GM13977 (cell line): ENCODE data around the gene COL4A1.

Source experiments
- DNase-seq: peaks from one replicate; pipeline ENCODE4 v3.0.0; 2012; ENCODE audit warnings: low spot score
- CTCF ChIP-seq: IDR thresholded peaks from 2 replicates; pipeline ENCODE4 v1.5.1; 2012; ENCODE audit warnings: mild to moderate bottlenecking, control low read depth; ENCODE audit not compliant: insufficient read depth; ENCODE audit errors: extremely low read depth, missing control alignments
- in situ Hi-C: fragments of 300-500 bp; cut with MboI; formaldehyde crosslinking; loops from one replicate; pipeline ENCODE4 v1.12.0; 2022; ENCODE audit warnings: low sequenced_read_pairs, low pct_unique_long_range_greater_than_20kb, mixed read lengths, inconsistent platforms; ENCODE audit not compliant: unreplicated experiment

The COL4A1 gene

DNA sequence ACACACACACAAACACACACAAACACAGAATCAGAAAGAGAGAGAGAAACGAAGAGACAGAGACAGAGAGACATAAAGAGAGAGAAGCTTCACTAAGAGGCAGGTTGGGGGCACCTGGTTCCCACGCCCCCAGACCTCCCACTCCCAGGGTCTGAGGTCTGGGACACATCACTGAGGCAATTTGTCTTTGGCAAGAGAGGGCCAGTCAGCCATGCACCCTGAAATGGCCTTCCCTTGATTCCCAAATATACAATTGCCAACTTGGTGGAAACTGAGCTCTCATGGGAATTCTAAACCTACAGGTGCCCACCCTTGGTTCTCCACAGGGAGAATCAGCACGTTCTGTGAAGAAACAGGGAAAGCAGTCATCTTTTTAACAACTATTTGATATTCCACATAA is 79.5 kb downstream of the COL4A1 start:
- in situ Hi-C loops = loop anchor here (10.0 kb wide), 1 partner anchor 187 kb away; no protein-coding TSS in a partner anchor
- TF ChIP-seq CTCF = no peak
- no peak for DNase-seq

- no peak for TF ChIP-seq CTCF
- in situ Hi-C loops = loop anchor here (10.0 kb wide), 1 partner anchor 189 kb away; no protein-coding TSS in a partner anchor
- no peak for DNase-seq
These were observed 81.1 kb downstream of the COL4A1 start for GRCh38 chr13:110225609-110226574.

DNA sequence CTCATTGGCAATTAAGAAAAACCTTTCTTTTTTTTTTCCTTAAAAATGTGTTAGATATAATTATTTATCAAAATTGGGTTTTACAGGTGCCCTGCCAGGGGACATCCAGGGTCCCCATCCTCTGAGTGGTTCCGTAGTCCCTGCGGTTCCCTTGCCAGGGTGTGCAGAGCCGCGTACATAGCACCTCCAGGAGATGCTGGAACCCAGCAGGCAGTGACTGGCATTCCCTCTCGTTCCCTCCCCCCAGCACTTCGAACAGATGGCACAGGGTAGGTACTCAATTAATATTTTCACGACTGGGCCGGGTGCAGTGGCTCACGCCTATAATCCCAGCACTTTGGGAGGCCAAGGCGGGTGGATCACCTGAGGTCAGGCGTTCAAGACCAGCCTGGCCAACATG is 82.0 kb downstream of the COL4A1 start:
- in situ Hi-C loops = loop anchor here (10.0 kb wide), 1 partner anchor 190 kb away; no protein-coding TSS in a partner anchor
- TF ChIP-seq CTCF = no peak
- no peak for DNase-seq

- in situ Hi-C loops = loop anchor here (10.0 to 25.0 kb wide), 2 partner anchors 190 to 363 kb away; no protein-coding TSS in a partner anchor
- DNase-seq = no peak
- TF ChIP-seq CTCF = no peak
These were observed 82.4 kb downstream of the COL4A1 start for GRCh38 chr13:110224519-110224918.

GRCh38 chr13:110221406-110222117 is 85.4 kb downstream of the COL4A1 start:
- no peak for TF ChIP-seq CTCF
- in situ Hi-C loops = loop anchor here (10.0 to 25.0 kb wide), 2 partner anchors 193 to 366 kb away; no protein-coding TSS in a partner anchor
- no peak for DNase-seq

DNA sequence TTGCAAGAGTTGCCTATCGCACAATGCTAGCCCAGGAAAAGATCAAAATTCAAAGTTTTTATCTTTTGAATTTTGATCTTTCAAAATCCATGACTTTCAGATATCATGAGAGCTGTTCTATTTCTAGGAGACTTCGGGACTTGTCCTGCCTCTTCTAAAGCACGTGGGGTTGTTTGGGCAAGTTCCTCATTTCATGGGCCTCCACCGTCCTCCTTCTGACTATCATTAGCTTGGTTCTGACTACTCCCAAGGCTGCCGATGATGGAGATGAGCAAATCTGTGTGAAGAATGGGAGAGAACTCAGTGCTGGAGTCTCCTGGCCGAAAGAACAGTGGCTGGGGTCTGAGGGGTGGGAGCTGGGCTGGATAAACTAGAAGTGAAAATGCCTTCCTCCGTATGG is 86.5 kb downstream of the COL4A1 start:
- TF ChIP-seq CTCF = no peak
- in situ Hi-C loops = loop anchor here (10.0 to 25.0 kb wide), 2 partner anchors 194 to 367 kb away; no protein-coding TSS in a partner anchor
- no peak for DNase-seq
